Right renal cortex interstitium (tissue), 3 donors: ENCODE data around the gene DOCK8. TPM values are rescaled to one million over a fixed set of nuclear protein-coding genes. Genes with fewer than 3 reads are reported as not detected.
"Not testable (repeated sequence)": the region's sequence is repeated elsewhere in the genome, so short reads cannot be mapped to it uniquely, and the experiment has no call there.

Source experiments
- DNase-seq, 3 donors: peaks; one replicate each; pipeline ENCODE4 v3.0.0-alpha.2; 2013; ENCODE audit warnings: low read depth in 3 of 3, low spot score in 2 of 3
- polyA plus RNA-seq, 3 donors: library from polyadenylated mRNA; unstranded; fragments of 120-200 nt; gene quantifications; one replicate each; pipeline ENCODE4 v1.2.1, GENCODE V29; 2013; ENCODE audit not compliant: insufficient read length in 3 of 3

DOCK8 gene
- 10 to 100 TPM; 10.8 to 15.6 (median 10.9) TPM for polyA plus RNA-seq

DNA sequence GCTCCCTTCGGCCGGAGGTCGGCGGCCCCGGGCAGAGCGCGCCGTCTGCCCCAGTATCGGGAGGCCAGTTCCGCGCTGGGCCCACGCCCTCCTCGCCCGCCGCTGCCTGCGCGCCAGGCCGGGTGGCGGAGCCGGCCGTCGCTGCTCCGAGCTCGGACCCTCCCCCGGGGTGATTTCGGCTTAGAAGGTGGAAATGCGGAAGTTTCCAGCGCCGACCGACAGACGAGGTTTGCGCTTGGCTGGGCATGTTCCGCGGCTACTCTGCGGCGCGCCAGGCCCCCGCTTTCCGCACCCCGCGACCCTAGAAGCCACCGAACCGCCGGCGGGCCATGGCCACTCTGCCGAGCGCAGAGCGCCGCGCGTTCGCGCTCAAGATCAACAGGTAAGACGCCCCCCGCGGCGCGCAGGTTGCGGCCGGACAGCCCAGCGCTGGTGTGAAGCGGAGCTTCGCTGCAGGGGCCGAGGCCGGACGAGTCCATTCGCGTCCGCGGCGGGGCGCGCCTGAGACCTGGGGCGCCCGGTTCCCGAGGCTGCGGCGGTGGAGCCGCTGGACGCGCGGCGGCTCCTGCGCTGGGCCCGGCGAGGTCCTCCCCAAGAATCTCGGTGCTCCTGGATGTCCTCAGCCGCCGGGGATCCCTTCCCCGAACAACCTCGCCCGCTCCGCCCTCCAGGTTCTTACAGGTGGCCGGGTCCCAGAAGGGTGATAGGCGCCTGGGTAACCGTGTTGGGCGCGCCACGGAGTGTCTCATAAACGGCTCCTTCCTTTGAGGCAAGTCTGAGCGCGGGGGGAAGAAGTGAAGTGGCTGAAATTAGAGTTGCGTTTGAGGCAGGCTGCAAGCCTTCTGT is at the start of gene DOCK8:
DOCK8 (plus strand) TSS at position 218 of the 846 bp plus-strand sequence; CDS start at position 330, 112 bp downstream.
- DNase-seq, result peak in 1 of 3 donors; percentile 36

DNA sequence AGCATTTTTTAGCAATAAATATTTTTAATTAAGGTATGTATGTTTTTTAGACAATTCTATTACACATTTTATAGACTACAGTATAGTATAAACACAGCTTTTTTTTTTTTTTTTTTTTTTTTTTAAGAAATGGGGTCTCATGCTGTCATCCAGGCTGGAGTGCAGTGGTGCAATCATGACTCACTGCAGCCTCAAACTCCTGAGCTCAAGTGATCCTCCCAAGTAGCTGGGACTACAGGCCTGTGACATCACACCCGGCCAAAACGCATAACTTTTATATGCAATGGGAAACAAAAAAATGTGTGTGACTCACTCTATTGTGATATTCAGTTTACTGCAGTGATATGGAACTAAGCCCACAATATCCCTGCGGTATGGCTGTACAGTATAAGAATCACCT is 44.9 kb upstream of the DOCK8 start:
- not testable (repeated sequence) for DNase-seq

DNA sequence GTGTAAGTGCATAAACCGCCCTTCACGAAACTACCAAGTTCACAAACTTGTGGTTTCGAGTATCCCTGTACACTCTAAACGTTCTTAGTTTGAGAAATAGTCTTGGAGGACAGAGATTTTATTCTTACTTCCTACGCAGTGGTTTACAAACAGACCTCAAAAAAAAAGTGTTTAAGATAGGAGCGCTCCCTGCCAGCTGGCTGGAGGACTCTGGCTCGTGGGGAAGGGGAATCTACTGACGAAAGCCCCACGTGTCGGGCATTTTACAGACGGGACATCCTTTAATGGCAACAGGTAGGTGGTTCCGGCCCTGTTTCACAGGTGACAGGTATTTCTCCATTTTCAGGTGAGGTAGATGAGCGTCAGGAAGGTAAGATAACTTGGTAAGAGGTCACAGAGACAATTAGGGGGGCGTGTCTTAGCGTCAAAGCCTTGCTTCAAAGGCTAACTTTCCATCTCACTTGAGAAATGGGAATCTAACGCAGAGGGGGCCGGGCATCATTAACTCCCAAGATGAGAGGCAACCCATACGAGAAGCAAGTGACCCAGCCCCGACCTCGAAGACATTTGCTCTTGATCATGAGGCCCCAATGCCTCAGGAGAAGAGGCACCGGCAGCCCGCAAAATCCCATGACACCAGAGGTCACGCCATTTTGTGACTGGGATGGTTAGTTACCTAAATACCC is 36.4 kb upstream of the DOCK8 start:
- not testable (repeated sequence) for DNase-seq

DNA sequence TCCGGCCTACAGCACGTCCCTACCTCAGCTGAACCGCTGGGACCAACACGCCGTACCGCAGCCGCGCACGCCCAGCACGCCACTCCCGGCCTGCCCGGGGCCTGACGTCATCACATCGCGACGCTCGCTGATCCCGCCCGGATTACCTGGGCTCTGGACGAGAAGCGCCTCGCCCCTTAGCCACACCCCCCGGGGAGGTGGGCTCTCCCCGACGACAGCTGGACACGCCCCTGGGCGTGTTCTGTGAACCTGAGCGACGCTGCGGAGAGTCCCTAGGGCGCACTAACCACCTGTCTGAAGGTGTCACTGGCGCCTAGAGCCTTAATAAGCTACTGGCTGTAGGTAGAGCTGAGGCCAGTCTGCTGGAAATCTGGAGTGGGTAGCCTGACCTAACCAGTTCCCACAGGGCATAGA is 35.7 kb upstream of the DOCK8 start, which contains the start of gene ZNG1A:
ZNG1A (minus strand) TSS at position 87 of the 414 bp plus-strand sequence. CDS start 87 bp downstream, outside the sequence.
- DNase-seq, result peak in 2 of 3 donors; percentile 23 to 41

DNA sequence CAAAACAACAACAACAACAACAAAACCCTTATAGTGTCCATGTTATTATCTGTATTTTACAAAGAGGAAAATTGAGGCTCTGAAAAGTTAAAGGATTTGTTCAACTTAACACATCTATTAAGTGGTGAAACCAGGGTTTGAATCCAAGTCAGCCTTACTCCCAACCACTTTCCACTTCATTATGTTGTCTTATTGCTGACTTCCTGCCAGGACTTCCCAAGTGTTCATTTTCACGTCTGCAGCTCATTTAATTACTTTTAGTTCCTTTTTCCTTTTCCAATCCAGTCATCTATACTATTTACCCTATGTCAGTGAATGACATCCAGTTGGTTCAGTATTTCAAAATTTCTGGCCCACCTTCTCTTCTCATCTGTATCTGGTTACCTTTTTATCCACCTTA is 15.1 kb upstream of the DOCK8 start:
- DNase-seq, result not testable (repeated sequence)

DNA sequence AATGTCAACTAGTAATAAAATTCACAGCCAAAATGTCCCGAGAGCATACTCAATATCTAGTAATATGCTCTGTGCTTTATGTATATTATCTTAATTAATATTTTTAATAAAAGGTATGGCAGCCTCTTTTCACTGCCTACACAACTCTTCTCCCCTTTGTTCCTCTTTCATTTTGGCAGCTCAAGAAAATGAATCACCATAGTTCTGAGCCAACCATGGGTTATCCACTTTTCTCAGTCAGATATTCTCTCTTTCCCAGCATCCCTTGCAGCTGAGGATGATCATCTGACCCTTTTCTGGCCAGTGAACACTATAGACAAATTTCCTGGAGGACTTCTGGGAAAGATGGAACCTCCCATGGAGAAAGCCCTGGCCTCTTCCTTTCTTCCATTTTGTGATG is 8.2 kb upstream of the DOCK8 start:
- DNase-seq, result no peak

DNA sequence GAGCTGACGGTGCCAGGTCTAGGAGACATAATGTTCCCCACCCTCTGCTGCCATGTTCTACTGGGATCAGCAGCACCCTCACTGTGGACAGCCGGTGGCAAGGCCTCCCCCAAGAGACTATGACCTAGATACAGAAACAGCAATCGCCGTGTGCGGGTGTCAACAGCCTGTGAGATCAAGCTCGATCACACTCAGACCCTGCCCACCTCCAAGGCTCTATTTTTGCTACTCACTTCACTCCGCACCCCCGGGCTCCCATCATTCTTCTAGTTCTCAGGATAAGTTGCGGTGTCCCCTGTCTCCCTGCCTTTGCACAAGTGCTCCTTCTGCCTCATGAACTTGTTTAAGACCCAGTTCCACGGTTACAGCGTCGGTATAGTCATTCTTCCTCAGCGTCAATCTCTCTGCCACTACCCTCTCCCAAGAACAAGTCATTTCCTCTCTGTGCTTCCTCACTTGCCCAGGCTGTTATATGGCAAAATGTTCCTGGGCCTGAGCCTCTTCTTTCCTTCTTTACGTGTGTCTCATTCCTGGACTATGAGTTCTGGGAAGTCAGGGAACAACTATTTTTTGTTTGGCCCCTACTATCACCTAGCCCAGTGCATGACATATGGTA is 5.4 kb upstream of the DOCK8 start:
- DNase-seq, result no peak

DNA sequence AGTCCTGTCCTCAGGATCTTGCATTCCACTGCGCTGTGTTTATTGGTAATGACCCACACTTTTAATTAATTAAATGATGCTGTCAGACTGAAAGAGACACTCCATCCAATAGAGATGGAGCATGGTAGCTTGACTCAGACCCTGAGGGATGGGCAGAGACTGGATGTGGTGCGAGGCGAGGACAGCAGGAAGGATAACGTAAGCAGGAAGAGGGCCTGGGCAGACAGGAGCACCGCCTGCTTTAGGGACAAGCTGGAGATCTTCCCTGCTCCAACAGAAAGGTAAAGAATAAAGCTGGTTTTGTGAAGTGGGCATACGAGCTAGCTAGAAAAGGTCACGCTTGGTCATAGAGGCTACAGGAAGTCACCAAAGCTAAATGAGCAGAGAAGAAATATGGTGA is 3.6 kb upstream of the DOCK8 start:
- no peak for DNase-seq

DNA sequence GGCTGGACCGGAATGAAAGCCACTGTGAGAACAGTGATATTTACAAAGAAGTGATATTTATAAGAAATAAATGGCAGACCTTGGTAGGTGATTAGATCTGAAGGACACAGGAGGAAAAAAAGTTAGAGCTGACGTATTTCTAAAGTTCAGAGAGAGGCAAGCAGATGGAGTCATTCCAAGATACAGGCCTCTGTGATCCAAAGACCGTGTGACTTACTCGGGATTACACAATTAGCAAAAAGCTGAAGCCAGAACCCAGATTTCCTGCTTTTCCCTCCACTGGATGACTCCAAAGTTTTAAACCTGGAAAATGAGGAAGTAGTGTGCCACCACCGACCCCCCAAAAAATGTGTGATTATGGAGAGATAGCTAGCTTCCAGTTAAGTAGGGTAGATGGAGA is 3.1 kb upstream of the DOCK8 start:
- no peak for DNase-seq

DNA sequence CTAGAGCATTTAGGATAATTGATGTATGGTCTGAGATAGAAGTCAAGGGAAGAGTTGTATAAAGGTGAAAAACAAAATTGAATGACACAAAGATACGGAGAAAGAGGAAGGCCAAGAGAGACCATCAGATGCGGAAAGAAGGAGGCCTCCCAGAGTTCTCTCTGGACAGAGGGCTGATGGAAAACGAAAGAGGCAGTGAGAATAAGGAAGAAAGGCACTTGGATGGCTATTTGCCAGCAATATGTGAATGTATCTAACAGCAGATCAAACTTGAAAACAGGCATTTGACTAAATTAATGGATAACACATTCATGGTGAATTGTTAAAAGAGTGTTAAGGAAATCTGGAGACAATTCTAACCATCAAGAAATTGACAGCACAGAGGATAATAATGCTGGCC is 2.4 kb upstream of the DOCK8 start:
- DNase-seq, result no peak

DNA sequence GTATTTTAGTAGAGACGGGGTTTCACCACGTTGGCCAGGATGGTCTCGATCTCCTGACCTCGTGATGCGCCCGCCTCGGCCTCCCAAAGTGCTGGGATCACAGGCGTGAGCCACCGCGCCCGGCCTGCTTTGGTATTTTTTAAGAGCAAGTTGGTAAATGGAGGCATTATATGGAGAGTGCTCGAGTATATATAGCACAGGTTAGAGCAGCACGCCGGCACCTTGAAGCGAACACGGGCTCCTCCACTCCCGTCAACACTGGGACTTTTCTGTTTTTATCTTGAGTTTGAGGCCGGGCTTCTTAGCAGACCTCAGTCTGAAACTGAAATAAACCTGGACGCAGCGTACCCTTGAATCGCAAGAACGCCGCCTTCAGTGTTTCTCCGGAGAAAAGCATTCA is 764 bp upstream of the DOCK8 start:
- not testable (repeated sequence) for DNase-seq

DNA sequence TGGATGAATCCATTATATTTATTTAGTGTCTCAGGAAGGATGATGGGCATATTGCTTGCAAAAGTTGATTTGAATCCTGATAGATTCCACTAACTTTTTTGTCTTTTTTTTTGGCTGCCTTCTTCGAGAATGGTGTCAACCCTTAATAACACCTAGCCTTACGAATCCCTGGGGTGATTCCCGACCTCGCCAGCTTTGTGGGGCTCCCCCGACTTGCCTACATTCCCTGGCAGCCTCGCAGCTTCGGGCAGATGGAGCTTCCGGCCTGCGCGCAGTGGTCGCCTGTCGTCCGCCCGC is 366 bp upstream of the DOCK8 start:
- no peak for DNase-seq

DNA sequence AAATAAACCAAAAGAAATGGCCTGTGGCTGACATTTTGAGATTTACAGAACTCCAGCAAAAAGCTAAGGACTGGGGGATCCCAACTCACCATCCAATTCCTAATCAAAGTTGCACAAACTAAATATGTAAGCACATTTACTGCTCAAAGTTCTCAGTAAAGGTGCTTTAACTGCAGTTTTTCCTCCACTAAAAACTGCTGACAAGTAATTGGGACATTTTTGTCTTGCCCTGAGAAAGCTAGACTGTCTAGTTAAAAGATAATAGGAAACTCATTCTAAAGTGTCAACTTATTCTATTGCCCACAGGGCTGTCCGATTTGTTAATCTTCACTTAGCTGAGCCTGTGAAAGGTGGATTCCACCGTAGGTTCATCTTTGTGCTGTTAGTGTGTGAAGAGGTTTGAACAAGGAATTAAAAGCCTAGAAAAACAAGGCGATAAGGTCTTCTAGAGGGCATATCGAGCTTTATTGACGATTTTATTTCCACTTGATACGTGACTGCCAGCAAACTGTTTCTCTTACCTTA is 1.0 kb downstream of the DOCK8 start:
- no peak for DNase-seq

DNA sequence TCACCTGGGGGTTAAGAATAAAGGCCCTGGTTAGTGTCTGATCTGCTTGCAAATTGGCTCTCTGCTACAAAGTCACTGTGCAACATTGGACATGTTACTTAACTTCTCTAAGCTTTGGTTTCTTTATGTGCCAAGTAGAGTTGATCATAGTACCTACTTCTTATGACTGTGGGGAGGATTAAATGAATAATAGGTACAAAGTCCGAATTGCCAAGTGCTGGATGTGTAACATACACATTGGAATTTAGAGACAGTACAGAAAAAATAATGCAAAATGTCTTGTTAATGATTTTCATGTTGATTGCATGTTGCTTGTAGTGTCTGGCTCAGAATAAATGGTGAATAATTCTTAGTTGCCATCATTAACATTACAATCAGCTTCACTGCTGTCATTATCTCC is 2.2 kb downstream of the DOCK8 start:
- DNase-seq, result no peak

DNA sequence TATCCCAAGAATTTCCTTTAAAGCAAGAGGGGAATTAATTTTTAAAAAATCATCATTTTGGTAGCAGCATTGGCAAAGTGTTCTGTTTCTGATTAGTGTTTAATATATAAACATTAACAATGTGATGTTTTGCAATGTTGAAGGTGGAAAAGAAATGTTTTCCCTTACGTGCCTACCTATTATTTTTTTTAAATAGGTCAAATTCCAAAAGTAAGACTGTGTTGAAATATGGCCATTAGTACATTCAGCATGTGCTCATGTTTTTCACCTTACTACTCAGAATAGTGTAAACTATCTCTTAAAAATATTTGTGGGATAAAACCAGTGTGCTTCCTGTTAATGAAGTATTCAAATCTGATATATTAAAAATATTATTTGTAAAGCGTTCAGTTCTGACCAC is 3.3 kb downstream of the DOCK8 start:
- DNase-seq, result no peak

DNA sequence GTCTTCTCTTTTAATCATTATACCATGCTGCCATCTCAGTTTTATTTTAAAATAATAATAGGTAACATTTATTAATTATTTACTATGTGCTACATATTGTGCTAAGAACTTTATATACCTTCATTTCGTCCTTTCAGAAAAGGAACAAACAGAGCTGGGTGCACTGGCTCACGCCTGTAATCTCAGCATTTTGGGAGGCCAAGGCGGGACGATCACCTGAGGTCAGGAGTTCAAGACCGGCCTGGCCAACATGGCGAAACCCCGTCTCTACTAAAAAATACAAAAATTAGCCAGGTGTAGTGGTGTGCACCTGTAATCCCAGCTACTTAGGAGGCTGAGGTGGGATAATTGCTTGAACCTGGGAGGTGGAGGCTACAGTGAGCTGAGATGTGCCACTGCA is 4.4 kb downstream of the DOCK8 start:
- DNase-seq, result not testable (repeated sequence)

DNA sequence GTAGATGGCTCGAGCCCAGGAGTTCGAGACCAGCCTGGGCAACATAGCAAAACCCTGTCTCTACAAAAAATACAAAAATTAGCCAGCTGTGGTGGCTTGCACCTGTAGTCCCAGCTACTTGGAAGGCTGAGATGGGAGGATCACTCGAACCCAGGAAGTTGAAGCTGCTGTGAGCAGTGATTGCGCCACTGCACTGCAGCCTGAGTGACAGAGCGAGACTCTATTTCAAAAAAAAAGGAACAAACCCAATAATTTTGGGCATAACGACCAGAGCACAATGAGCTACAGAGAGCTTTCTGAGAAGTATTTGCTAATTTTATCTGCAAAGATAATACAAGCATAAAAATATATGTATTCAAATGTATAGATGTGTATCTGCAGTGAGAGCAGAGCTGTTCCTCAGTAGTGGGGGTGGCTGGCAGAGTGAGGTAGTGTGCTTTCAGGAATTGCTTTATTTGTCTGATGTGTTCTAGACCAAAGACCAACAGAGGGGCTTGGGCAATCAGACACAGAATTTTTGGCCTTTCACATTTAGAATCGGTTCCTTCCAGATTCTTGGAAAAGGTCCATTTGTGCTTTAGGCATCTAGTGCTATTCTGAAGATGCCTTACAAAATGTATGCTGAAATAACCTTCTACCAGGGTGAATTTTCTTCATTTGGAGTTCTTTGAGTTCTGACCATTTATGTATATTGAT is 5.2 kb downstream of the DOCK8 start:
- DNase-seq, result no peak

DNA sequence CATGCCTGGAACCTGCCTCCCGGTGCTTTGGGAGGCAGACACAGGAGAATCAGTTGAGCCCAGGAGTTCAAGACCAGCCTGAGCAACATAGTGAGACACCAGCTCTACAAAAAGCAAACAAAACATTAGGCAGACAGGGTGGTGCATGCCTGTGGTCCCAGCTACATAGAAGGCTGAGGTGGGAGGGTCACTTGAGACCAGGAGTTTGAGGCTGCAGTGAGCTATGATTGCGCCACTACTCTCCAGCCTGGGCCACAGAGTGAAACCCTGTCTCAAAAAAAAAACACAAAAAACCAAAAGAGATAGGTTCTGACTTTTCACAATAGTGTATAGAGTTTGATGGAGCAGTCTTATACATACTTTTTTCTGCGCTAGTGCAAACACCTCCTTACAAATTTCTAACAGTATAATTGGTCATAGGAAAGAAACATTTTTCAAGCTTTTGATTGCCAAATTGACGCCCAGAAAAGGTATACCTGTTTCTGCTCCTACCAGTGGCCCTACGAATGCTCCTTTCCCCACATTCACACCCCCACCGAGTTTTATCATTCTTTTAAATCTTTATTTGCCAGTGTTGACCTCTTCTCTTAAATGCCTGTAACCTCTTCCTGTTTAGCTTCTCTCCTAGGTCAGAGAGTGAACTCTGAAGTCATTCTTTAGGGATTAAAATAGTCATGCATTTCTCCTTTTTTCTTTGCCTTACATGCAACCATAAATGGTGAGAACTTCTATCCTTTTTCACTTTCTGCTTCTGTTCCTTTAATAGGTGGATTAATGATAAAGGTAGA is 7.5 kb downstream of the DOCK8 start:
- DNase-seq, result no peak

DNA sequence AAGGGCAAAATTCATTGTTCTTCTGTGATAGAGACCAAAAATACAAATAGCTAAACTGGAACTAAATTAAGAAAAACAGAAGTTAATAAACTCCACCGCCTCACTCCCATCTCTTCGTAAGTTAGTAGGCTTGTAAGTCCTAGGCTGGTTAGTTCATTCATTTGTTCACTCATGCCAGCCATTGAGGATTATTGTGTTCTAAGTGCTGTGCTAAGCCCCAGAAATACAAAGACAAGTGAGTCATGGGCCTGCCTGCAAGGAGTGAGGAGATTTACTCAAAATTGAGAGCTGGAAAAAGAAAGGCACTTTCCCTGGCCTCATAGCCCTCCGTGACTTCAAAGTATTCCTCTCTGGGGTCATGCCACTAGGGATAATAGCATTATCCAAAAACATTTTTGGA is 8.5 kb downstream of the DOCK8 start:
- no peak for DNase-seq

DNA sequence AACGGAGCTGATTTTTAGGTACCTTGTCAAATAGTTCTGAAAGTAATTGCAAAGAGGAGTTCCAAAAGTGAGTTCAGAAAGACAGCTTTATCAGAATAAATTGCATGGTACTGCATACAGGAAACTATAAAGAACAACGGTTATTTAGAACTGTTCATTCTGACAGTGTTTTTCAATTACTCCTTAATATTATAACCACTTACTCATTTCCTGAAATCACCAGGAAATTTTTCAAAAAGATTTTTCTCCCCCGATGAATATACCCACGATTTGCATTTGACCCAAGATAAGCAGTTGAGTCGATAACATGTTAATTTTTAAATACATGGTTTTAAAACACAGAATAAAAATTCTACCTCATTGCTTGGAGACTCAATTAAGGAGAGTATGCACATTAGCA is 9.4 kb downstream of the DOCK8 start:
- DNase-seq, result no peak
